Posterior vena cava (tissue), 2 donors: ENCODE measurements around the gene CYP2D6. TPM values are rescaled to one million over a fixed set of nuclear protein-coding genes. Genes with fewer than 3 reads are reported as not detected.
"Not testable (repeated sequence)": the region's sequence is repeated elsewhere in the genome, so short reads cannot be mapped to it uniquely, and the experiment has no call there.

ENCODE experiments used
- DNase-seq: peaks from one replicate; pipeline ENCODE4 v3.0.0-alpha.2; 2020; ENCODE audit warnings: low spot score
- intact Hi-C, 2 donors: fragments of 100-400 bp; cut with DNase I; formaldehyde crosslinking; loops; one replicate each; pipeline versions ENCODE4 v1.14.1 to v1.14.2; 2022 to 2023
- total RNA-seq, 2 donors: library from RNA; stranded (reverse); fragmentation: NEBNext Ultra II Directional; extraction: Animal tissue kit (Norgen Biotek cat#: 25700); gene quantifications; one replicate each; pipeline ENCODE4 v1.2.1, GENCODE V29; 2021
- donor health status: DM: yes; HTN: yes; CAD: no.
- donor health status: DM: yes; HTN: yes; CAD: no.

The CYP2D6 gene
- total RNA-seq, 2 donors from 2014 or later, result 0.37 to 0.48 TPM

DNA sequence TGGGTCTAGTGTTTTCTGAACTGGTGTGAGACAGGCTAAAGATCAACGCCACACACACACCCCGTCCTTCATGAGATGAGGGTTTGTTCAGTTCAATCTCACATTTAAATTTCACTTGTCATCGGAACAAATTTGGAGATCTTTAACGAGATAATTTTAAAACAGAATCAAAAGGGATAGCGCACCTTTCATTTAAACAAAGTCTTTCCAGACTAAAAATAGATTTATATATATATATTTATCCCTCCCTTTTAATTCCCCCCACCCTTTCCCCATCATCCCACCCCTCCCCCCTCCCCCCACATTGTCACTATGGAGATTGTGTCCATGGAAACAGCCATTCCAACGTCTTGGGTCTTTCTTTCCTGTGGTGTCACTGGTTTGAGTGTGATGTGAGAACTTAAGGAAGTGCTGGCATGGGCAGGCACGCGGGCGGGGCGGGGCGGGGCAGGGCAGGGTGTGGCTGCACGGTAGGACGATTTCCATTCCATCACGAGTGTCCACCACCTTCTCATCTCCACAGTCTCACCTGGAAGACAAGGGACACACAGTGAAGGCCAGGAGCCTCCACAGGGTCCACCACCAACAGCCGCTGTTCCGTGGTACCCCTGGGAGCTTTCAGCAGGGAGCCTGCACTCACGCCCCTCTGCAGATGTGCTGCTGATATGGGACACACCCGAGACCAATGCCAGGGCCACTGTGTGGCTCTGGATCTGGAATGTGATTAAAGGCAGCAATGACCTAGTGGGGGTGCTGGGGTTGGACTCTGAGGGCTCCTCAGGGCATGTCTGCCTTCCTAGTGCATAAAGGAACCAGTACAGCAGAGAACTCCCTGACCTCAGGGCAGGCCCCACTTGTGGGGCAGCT is 30.5 kb upstream of the CYP2D6 start:
- DNase-seq, result peak; percentile 54
- intact Hi-C loops, result no loop called here

GRCh38 chr22:42160251-42160650 is 29.6 kb upstream of the CYP2D6 start:
- peak; percentile 66 for DNase-seq
- intact Hi-C loops, result no loop called here

GRCh38 chr22:42158456-42159132 is 28.0 kb upstream of the CYP2D6 start:
- peak; percentile 48 for DNase-seq
- intact Hi-C loops, result no loop called here

- DNase-seq, result no peak
- intact Hi-C loops, result no loop called here
These were observed 26.0 kb upstream of the CYP2D6 start for GRCh38 chr22:42156598-42156997.

- DNase-seq, result no peak
- intact Hi-C loops, result no loop called here
These were observed 25.5 kb upstream of the CYP2D6 start for GRCh38 chr22:42156121-42156520.

GRCh38 chr22:42155053-42155543 is 24.5 kb upstream of the CYP2D6 start:
- intact Hi-C loops, result no loop called here
- DNase-seq, result no peak

- intact Hi-C loops, result no loop called here
- DNase-seq, result no peak
These were observed 23.9 kb upstream of the CYP2D6 start for GRCh38 chr22:42154293-42155052.

GRCh38 chr22:42152661-42153270 is 22.2 kb upstream of the CYP2D6 start:
- DNase-seq, result no peak
- intact Hi-C loops, result no loop called here

DNA sequence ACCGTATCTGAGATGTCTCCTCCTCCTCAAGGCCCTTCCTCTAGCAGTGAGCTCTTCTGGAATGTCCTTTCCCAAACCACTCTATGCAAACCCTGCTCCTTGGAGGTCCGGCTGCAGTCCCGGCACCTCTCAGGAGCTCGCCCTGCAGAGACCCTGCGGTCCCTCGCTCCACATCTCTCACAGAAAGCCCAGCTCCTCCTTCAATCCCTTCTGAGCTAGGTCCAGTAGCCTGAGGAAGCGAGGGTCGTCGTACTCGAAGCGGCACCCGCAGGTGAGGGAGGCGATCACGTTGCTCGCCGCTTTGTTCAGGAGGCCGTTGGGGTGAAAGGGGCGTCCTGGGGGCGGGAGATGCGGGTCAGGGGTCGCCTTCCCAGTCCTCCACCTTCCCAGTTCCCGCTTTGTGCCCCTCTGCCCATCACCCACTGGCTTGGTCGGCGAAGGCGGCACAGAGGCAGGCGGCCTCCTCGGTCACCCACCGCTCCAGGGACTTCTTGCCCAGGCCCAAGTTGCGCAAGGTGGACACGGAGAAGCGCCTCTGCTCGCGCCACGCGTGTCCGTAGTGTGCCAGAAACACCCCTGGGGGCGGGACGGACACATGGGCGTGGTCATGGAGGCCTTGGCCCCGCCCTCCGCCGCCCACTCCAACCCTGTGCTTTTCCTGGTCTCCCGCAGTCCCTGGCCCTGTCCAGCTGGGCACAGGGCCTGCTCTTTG is 21.5 kb upstream of the CYP2D6 start:
- intact Hi-C loops, result no loop called here

GRCh38 chr22:42150727-42151590 is 20.3 kb upstream of the CYP2D6 start:
- intact Hi-C loops, result no loop called here
- DNase-seq, result no peak

More for the DNA sequence above, 21.5 kb upstream of the CYP2D6 start:
- no peak for DNase-seq

- intact Hi-C loops, result not testable (repeated sequence)
These were observed 19.2 kb upstream of the CYP2D6 start for GRCh38 chr22:42149798-42150197.

DNA sequence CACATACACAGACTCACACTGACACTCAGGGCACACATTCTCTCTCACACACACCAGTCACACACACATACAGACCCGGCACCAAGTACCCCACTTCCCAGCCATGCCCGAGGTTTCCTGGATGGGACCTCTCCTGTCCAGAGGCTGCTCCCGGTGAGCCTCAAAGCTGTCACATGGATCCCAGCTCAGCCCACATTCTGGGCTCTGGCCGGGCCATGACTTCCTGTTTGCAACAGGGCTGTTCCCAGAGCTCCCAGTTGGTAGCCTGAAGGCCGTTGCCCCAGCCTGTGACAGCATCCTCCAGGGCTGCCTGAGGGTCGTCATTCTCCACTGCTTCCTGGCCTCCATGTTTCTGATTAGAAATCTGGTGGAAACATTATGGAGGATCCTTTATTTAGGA is 14.6 kb upstream of the CYP2D6 start:
- intact Hi-C loops, result no loop called here
- DNase-seq, result no peak

More at GRCh38 chr22:42149798-42150197, 19.2 kb upstream of the CYP2D6 start:
- not testable (repeated sequence) for DNase-seq

DNA sequence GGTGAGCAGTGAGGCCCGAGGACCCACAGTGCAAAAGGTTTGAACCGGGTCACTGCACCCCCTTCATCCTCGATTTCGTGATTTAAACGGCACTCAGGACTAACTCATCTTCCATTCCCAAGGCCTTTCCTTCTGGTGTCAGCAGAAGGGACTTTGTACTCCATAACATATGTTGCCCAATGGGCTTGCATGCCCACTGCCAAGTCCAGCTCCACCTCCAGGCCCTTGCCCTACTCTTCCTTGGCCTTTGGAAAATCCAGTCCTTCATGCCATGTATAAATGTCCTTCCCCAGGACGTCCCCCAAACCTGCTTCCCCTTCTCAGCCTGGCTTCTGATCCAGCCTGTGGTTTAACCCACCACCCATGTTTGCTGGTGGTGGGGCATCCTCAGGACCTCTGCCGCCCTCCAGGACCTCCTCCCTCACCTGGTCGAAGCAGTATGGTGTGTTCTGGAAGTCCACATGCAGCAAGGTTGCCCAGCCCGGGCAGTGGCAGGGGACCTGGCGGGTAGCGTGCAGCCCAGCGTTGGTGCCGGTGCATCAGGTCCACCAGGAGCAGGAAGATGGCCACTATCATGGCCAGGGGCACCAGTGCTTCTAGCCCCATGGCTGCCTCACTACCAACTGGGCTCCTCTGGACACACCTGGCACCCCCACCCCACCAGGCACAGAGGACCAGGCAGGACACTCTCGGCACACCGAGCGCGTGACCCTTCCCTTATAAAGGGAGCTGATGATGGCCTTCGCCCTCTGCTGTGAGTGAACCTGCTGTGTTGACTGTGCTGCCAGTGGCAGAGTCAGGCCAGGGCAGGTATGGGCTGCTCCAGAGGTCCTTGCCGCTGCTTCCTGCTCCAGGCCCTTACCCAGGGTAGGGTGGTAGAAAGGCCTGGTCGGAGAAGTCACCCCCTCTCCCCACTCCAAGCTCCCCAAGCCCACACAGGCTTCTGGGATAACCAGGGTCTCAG is 13.5 kb upstream of the CYP2D6 start:
- DNase-seq, intact Hi-C loops: not testable (repeated sequence)

- DNase-seq, result no peak
- intact Hi-C loops, result no loop called here
These were observed 12.3 kb upstream of the CYP2D6 start for GRCh38 chr22:42142771-42143461.

DNA sequence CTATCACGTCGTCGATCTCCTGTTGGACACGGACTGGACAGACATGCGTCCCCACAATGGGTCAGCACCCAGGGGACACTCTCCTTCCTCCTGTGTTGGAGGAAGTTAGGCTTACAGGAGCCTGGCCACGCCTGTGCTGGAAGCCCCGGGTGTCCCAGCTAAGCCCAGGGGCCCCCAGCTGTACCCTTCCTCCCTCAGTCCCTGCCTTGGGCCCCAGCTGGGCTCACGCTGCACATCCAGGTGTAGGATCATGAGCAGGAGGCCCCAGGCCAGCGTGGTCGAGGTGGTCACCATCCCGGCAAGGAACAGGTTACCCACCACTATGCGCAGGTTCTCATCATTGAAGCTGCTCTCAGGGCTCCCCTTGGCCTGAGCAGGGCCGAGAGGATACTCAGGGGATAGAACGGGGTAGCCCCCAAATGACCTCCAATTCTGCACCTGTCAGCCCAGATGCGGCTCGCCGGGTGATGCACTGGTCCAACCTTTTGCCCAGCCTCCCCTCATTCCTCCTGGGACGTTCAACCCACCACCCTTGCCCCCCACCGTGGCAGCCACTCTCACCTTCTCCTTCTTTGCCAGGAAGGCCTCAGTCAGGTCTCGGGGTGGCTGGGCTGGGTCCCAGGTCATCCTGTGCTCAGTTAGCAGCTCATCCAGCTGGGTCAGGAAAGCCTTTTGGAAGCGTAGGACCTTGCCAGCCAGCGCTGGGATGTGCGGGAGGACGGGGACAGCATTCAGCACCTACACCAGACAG is 10.9 kb upstream of the CYP2D6 start:
- DNase-seq, intact Hi-C loops: not testable (repeated sequence)
